HG03095 (cell line): ENCODE results near the gene ASTN2.

Experiments used
- ATAC-seq: cut with Tn5 transposase; IDR thresholded peaks from one replicate; pipeline ENCODE4 v1.9.1; 2021; ENCODE audit warnings: moderate library complexity; ENCODE audit not compliant: unreplicated experiment

The ASTN2 gene

DNA sequence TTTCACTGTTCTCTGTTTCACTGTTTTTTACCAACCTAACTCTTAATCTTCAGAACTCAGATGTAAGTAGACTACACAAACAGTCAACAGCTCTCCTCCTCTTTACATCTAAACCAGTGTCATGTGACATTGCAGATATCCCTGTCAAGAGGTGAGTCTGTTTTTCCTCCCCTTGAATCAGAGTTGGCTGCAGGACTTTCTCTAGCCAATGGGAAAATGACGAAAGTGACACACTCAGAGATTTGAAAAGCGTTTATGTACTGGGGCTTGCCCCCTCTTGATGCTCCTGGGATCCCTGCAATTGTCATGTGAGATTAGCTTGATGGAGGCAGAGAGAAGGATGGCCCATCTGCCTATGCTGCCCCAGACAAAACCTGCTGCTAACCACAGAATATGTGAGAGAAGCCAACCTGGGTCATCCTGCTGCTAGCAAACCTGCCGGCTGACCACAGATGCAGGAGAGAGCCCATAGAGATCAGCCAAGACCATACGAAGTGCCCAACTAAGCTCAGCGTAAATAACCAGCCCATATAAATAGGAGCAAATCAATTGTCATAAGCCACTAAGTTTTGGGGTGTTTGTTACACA lies 111.1 kb downstream of the ASTN2 start:
- no peak for ATAC-seq

GRCh38 chr9:117302487-117302886 lies 112.4 kb downstream of the ASTN2 start:
- ATAC-seq = no peak

GRCh38 chr9:117300371-117301110 lies 114.3 kb downstream of the ASTN2 start:
- ATAC-seq = no peak

DNA sequence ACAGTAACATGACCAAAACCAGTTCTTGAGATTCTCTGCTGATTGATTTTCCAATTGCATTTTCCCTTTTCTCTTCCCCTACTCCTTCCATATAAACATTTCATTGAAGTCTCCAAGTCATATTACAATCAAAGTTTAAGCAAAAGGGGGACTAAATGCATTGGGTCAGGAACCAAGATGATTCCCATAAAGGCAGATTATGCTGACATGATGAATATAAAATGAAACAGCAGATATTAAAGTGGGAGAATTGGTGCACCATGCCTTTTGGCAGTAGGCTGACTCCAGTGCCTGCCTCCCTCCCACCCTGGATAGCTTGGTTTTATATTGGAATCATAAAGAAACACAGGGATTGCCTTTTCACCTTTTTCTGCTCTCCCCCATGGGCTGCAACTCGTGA lies 118.4 kb downstream of the ASTN2 start:
- ATAC-seq = no peak

DNA sequence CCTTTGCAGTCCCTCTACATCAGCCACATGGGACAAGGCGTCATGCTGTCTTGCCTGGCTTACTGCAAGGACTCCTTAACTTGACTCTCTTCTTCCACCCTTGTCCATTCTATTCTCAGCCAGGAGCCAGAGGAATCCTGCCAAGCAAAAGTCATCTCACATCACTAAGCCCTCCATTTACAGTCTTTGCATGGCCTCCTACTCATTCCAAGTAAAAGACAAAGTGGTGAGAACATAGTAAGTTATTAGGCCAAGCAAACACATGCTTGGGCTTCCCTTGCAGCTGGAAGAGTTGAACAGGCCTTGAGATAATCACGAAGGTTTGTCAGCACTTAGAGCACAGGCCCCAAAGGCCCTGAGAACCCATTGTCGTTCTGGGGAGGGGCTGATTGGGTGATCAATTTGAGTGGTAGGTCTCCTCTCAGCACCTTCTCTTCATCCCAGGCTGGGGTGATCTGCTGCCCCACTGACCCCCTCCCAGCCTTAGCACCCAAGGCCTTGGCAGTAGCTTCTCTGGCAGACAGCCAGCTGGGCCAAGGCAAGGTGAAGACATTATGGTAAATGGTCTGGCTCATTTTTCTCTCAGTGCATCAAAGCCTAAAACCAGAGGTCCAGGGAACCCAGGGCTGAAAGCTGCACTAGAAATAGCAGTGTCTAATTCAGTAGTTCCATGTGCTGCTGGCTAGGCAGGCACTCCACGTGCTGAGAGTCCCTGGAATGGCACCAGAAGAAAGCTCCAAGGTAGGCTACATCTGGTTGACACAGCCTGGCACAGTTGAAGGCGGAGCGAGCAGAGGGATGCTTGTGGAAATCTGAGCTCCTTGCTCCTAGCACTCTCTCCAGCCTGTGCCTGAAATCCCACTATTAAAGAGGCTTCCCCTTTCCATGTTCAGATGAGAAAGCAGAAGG lies 121.4 kb downstream of the ASTN2 start:
- no peak for ATAC-seq

GRCh38 chr9:117290856-117291622 lies 123.8 kb downstream of the ASTN2 start:
- ATAC-seq = no peak

GRCh38 chr9:117290306-117290840 lies 124.5 kb downstream of the ASTN2 start:
- ATAC-seq = no peak

GRCh38 chr9:117286245-117286644 lies 128.6 kb downstream of the ASTN2 start:
- no peak for ATAC-seq

- ATAC-seq = no peak
These were observed 130.4 kb downstream of the ASTN2 start for GRCh38 chr9:117284414-117284813.

- no peak for ATAC-seq
These were observed 132.3 kb downstream of the ASTN2 start for GRCh38 chr9:117282541-117282940.

- no peak for ATAC-seq
These were observed 136.3 kb downstream of the ASTN2 start for GRCh38 chr9:117278471-117279035.

DNA sequence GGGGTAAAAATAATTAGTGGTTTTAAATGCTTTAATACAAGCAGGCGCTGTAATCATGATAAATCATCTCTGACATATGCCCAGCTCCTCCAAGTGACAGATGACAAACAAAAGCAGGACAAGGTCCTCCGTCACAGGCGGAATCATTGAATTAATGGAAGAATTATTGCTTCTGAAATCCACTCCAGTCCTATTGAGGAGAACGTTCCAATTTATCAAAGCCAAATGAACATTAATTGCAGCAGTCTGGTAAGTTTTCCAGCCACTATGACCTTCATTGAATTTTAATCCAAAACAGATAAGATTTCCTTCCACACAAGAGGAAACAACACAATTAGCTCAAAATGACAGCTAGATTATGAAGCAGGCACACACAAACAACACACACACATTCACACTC lies 136.8 kb downstream of the ASTN2 start:
- ATAC-seq = no peak

- no peak for ATAC-seq
These were observed 138.4 kb downstream of the ASTN2 start for GRCh38 chr9:117276444-117276843.

DNA sequence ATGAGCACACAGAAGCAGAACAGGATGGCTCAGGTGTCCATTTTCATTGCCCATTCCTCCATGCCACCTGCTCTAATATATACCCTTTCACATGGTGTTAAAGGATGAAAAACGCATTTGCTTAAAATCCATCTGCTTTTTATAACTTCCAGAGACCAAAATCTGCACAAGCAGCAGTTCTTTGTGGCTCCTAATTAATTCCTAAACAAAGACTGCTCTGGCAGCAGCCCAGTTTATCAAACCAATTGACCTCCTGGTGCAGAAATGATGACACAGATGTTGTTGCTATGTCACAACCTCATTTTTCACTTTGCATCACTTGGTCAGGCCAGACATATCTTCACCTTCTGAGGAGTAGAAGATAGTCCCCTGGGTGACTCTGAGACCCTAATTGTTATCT lies 141.2 kb downstream of the ASTN2 start:
- ATAC-seq = no peak

GRCh38 chr9:117268847-117269446 lies 145.9 kb downstream of the ASTN2 start:
- ATAC-seq = no peak

GRCh38 chr9:117266855-117267497 lies 147.9 kb downstream of the ASTN2 start:
- no peak for ATAC-seq

DNA sequence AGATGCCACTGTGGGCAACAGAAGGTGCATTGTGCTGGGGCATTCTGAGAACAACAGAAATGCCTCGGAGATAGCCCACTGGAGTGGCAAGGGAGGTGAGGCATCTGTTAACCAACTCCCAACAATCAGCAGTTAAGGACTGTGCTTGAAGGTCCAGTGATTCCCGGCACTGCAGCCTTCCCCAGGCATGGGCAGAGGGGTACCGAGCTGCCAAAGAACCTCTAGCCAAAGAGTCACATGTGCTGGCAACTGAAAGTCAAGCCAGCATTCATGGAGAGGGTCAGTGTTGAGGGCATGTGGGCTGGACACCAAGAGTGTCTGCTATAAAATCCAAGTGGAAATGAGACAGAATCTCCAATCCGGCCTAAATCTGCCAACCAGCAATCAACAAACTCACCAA lies 149.6 kb downstream of the ASTN2 start:
- ATAC-seq = no peak

- no peak for ATAC-seq
These were observed 156.5 kb downstream of the ASTN2 start for GRCh38 chr9:117258184-117258866.

DNA sequence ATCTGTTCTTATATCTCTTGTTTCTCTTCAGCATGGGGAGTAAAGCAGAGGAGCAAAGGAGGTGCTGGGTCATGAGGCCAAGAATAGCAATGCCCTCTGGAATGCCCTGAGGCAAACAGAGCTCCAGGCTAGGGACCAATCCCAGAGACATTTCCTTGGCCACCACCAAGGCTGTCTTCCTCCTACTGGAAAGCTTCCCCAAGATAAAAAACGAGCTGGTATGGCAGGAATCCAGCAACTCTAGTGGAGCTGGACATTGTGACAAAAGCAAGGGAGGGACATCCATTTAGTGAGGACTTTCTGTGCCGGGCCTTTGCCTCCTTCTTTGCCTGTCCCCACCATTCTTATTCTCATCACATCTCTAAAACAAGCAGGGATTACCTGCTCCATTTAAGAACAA lies 161.6 kb downstream of the ASTN2 start:
- no peak for ATAC-seq
